ENCODE results near the gene H1-8. TPM values are rescaled to one million over a fixed set of nuclear protein-coding genes. Genes with fewer than 3 reads are reported as not detected.
"Not testable (repeated sequence)": the region's sequence is repeated elsewhere in the genome, so short reads cannot be mapped to it uniquely, and the experiment has no call there.

H1-8 gene, protein sequence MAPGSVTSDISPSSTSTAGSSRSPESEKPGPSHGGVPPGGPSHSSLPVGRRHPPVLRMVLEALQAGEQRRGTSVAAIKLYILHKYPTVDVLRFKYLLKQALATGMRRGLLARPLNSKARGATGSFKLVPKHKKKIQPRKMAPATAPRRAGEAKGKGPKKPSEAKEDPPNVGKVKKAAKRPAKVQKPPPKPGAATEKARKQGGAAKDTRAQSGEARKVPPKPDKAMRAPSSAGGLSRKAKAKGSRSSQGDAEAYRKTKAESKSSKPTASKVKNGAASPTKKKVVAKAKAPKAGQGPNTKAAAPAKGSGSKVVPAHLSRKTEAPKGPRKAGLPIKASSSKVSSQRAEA
- total RNA-seq: not detected

DNA sequence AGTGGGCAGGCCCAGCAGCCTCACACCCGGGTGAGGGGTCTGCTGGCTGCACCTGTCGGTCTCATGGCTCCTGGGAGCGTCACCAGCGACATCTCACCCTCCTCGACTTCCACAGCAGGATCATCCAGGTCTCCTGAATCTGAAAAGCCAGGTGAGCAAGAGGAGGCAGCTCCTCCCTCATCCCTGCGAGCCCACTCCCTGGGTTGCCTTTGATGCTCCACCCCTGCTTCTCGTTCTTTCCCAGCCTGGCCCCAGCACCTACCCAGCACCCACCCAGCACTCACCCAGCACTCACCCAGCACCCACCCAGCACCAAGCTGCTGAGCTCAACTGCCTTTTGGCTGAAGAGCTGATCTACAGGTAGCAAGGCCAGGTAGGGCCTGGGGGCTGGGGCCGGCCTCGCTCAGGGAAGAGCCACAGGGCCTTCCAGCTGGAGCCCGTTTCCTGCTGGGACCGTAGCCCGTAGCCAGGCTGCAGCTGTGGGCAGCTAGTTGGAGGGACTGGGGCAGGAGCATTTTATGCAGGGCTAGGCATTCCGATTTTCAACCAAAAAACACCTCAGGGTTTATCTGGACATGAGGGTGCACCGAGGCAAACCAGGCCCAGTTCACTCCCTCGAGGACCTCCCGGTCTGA lies at the start of gene H1-8:
Gene H1-8 (plus strand): TSS at position 20 of the 635 bp plus-strand sequence. CDS start 44 bp downstream, at position 64.
- Histone ChIP-seq H3K4me3 (no peak within 1 kb of the TSS), H3K4me1 (replicated peaks) (no peaks in the 10 kb centered on the region), H3K36me3 (no peaks in the 10 kb centered on the region), H3K27me3 (replicated peaks; ENCODE audit: insufficient read depth) (no peaks in the 10 kb centered on the region), H3K27ac (no peak within 1 kb of the TSS), H3K9me3 (no peaks in the 10 kb centered on the region)
- intact Hi-C loops (cut with DNase I): no loop called here
- TF ChIP-seq, protein P1, sequence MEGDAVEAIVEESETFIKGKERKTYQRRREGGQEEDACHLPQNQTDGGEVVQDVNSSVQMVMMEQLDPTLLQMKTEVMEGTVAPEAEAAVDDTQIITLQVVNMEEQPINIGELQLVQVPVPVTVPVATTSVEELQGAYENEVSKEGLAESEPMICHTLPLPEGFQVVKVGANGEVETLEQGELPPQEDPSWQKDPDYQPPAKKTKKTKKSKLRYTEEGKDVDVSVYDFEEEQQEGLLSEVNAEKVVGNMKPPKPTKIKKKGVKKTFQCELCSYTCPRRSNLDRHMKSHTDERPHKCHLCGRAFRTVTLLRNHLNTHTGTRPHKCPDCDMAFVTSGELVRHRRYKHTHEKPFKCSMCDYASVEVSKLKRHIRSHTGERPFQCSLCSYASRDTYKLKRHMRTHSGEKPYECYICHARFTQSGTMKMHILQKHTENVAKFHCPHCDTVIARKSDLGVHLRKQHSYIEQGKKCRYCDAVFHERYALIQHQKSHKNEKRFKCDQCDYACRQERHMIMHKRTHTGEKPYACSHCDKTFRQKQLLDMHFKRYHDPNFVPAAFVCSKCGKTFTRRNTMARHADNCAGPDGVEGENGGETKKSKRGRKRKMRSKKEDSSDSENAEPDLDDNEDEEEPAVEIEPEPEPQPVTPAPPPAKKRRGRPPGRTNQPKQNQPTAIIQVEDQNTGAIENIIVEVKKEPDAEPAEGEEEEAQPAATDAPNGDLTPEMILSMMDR (IDR thresholded peaks at IDR 0.05): no peak
- TF ChIP-seq POLR2A (IDR thresholded peaks at IDR 0.05): no peak
- TF ChIP-seq POLR2AphosphoS5 (IDR thresholded peaks at IDR 0.05): no peak
- WGBS: 90% methylated on average over 16 of the region's 16 CpGs
- no peak for DNase-seq (ENCODE audit: low spot score)

DNA sequence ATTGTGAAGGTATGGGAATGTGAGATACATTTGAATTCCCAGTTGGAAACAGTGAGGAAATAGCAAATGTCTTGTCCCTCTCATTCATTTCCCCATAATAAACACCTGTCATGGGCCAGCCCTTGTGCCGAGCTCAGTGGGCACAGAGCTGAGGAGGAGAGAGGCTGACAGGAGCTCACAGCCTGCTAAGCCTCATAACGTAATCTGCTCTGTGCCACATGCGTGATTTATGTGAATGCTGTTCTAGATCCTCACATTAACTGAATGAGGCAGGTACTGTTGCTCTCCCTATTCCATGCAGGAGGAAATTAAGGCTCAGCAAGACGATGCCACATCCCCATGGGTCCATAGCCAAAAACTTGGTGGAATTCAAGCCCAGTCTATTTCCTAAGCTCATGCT lies 49.8 kb upstream of the H1-8 start:
- Histone ChIP-seq H3K27ac (no peak overlapping the region), H3K36me3 (no peaks in the 10 kb centered on the region)
- intact Hi-C loops (cut with DNase I): loop anchor here (5.0 kb wide), 2 partner anchors 64 to 334 kb away; no protein-coding TSS in a partner anchor

GRCh38 chr3:129494499-129494898 lies 48.5 kb upstream of the H1-8 start:
- H3K36me3 ChIP-seq; DNase-seq (ENCODE audit: low spot score); H3K4me3 ChIP-seq; H3K27me3 ChIP-seq (replicated peaks; ENCODE audit: insufficient read depth); H3K9me3 ChIP-seq; H3K4me1 ChIP-seq (replicated peaks): not testable (repeated sequence)
- intact Hi-C loops (cut with DNase I): loop anchor here (5.0 kb wide), 2 partner anchors 63 to 333 kb away; no protein-coding TSS in a partner anchor
- 48% methylated on average over 5 of the region's 5 CpGs for WGBS
- peak overlapping the region; percentile 19 to 43 for H3K27ac ChIP-seq

More for the DNA sequence above, 49.8 kb upstream of the H1-8 start:
- no peaks in the 10 kb centered on the region for H3K4me1 ChIP-seq (replicated peaks)
- TF ChIP-seq, protein P1 (IDR thresholded peaks at IDR 0.05): no peak
- TF ChIP-seq POLR2AphosphoS5 (IDR thresholded peaks at IDR 0.05): no peak
- no peak for TF ChIP-seq POLR2A (IDR thresholded peaks at IDR 0.05)
- H3K4me3 ChIP-seq: no peak overlapping the region
- H3K9me3 ChIP-seq: no peaks in the 10 kb centered on the region
- WGBS: 89% methylated on average over 4 of the region's 4 CpGs
- no peaks in the 10 kb centered on the region for H3K27me3 ChIP-seq (replicated peaks; ENCODE audit: insufficient read depth)
- DNase-seq (ENCODE audit: low spot score): no peak

DNA sequence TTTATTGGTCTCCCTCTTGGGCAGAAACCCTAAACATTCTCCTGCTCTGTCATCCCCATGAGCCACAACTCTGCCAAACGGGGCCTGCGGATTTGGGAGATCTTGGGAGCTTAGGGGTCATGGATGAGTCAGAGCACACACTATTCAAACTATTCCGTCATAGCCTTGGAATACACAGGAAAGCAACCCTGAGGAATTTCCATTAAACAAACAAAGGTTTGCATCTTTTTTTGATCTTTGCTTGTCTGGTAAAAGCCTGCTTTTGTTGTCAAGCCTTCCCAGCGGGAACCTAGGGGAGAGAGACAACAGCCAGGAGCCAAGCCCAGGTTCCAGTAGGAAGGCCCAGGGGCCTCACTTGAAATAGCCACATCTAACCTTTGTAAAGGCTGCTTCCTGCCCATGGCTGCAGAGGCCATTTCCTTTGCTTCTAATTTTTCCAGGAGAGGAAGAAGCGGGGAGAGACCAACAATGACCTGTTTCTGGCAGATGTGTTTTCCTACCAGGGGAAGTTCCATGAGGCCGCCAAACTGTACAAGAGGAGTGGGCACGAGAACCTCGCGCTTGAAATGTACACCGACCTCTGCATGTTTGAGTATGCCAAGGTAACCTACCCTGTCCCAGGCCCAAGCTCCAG lies 47.9 kb upstream of the H1-8 start:
- 69% methylated on average over 10 of the region's 10 CpGs for WGBS
- H3K9me3 ChIP-seq; H3K4me1 ChIP-seq (replicated peaks); H3K36me3 ChIP-seq; H3K27me3 ChIP-seq (replicated peaks; ENCODE audit: insufficient read depth); intact Hi-C loops (cut with DNase I); H3K4me3 ChIP-seq; DNase-seq (ENCODE audit: low spot score): not testable (repeated sequence)
- peak overlapping the region; percentile 19 to 43 for H3K27ac ChIP-seq

GRCh38 chr3:129497876-129498275 lies 45.1 kb upstream of the H1-8 start:
- H3K4me3 ChIP-seq; H3K27me3 ChIP-seq (replicated peaks; ENCODE audit: insufficient read depth); H3K36me3 ChIP-seq; H3K9me3 ChIP-seq; DNase-seq (ENCODE audit: low spot score); intact Hi-C loops (cut with DNase I); H3K27ac ChIP-seq; H3K4me1 ChIP-seq (replicated peaks): not testable (repeated sequence)
- WGBS: 88% methylated on average over 2 of the region's 2 CpGs

DNA sequence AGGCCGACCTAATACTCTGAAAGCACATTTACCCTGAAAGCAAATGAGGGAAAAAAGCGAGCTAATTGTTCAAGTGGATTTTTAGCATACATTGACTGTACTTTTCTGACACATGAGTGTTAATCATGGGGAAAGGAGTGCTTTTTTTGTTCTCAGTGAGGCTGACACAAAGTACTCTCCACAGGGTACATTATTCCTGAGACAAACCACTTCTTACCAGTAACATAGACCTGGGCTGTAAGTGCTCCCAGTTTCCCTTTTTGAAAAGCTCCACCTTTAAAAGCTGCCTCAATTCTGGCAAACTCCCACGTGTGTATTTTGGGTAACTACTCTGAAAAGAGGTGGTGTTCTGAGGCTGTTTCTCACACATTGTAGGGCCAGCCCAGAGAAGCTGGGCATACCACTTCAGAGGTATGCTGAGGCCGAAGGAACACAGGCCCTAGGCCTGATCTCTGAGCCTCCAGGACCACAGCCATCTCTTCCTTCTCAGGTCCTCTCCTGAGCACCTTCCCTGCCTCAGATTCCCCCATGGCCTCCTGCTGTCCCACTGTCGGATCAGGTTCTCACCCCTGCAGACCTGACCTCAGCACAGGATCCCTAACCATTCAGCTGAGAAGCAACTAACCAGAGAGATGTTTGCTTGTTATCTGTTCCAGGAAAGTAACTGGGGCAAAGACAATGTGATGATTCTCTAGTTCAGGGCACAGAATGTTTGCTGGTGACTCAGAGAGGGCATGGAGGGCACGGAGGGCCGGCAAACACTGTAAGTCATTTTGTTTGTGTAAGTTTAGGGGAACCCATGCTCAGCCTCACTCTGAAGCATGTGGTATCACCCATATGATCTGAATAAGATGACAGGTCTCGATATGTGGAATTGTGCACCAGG lies 44.1 kb upstream of the H1-8 start:
- H3K9me3 ChIP-seq; H3K4me1 ChIP-seq (replicated peaks); H3K4me3 ChIP-seq; H3K36me3 ChIP-seq; H3K27me3 ChIP-seq (replicated peaks; ENCODE audit: insufficient read depth); intact Hi-C loops (cut with DNase I); DNase-seq (ENCODE audit: low spot score); H3K27ac ChIP-seq: not testable (repeated sequence)
- WGBS: 79% methylated on average over 7 of the region's 8 CpGs

GRCh38 chr3:129499604-129500333 lies 43.2 kb upstream of the H1-8 start:
- WGBS: 91% methylated on average over 11 of the region's 14 CpGs
- H3K4me3 ChIP-seq; intact Hi-C loops (cut with DNase I); H3K9me3 ChIP-seq; H3K27ac ChIP-seq; H3K4me1 ChIP-seq (replicated peaks); H3K27me3 ChIP-seq (replicated peaks; ENCODE audit: insufficient read depth); DNase-seq (ENCODE audit: low spot score); H3K36me3 ChIP-seq: not testable (repeated sequence)

All from prostate gland (tissue), 2 donors.